ENCODE data around the gene SLC6A17. TPM values are rescaled to one million over a fixed set of nuclear protein-coding genes. Genes with fewer than 3 reads are reported as not detected.
A peak's percentile ranks its signal among the peaks of the same experiment; 100 is the strongest.

The SLC6A17 gene
- total and polyA plus RNA-seq, 2 donors (not counting 3 experiments of a cell fraction or from before 2014, with no cell fraction given) = 0.03 TPM; not detected in 1

DNA sequence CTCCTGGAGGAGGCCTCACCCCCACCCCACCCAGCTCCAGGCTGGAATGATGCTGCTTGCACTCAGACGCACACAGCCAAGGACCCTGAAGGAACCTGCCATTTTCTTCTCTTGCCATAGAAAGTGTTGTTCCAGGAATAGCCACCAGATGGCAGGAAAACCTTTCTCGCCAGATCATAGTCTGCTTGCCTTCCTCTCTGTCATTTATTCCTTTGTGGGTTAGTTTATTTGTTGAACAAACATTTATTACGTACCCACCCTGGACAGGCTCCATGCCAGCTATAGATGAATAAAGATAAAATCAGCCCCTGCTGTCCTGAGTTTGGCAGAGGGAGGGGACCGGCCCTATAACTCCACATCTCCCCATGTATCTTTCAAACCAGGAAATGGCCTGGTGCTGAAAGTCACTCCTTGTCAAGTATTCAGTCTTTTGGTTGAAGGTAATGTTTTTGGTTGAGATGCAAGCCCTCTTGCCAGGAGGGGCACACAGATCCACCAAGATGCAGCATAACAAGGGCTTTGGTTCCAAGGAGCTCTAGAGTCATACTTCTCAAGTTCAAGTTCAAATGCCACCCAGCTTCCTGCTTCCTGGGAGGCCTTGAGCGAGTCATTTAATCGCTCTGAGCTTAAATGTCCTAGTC, 52.8 kb downstream of the SLC6A17 start:
- peak; percentile 92 for FAIRE-seq
- intact Hi-C loops (cut with micrococcal nuclease) = loop anchor here (1.0 to 2.0 kb wide), 5 partner anchors 109 to 293 kb away; partner anchors contain the start of gene LAMTOR5
- BruUV-seq (replicated peaks) = no TSS peak
- Histone ChIP-seq H2AFZ (ENCODE audit: low read depth, low read length) (peak overlapping the region; percentile 48), H3K9me1 (replicated peaks; ENCODE audit: control insufficient read depth, extremely low read depth, insufficient read depth, low read length) (no peaks in the 10 kb centered on the region), H4K20me1 (replicated peaks; ENCODE audit: control insufficient read depth, extremely low read depth, insufficient read depth, low read length) (no peaks in the 10 kb centered on the region), H3K79me2 (ENCODE audit: control insufficient read depth, insufficient read depth, low read length) (no peaks in the 10 kb centered on the region), H3K27me3 (ENCODE audit: control insufficient read depth in 2 of 2, insufficient read depth in 2 of 2, low read length in 2 of 2) (no peaks in the 10 kb centered on the region), H3K9me3 (replicated peaks; ENCODE audit: control insufficient read depth, insufficient read depth, low read length) (no peaks in the 10 kb centered on the region), H3K27ac (ENCODE audit: insufficient read depth, low read depth, low read length) (no peak overlapping the region), H3K4me2 (ENCODE audit: insufficient read depth, low read length) (no peak overlapping the region), H3K9ac (replicated peaks; ENCODE audit: extremely low read depth, insufficient read depth, low read length) (no peak overlapping the region), H3K4me3 (replicated peaks in 1 of 3; ENCODE audit: insufficient read depth in 1 of 3, low read depth in 1 of 3, low read length in 3 of 3) (no peak overlapping the region), H3K36me3 (ENCODE audit: control insufficient read depth in 2 of 2, extremely low read depth in 1 of 2, insufficient read depth in 2 of 2, low read length in 2 of 2) (no peaks in the 10 kb centered on the region), H3K4me1 (ENCODE audit: control insufficient read depth, extremely low read depth, insufficient read depth, low read length) (peaks cover 4% of the 10 kb centered on the region)
- ChIA-PET CTCF (interaction anchor here (0.7 to 18.2 kb wide), 15 partner anchors 9 to 298 kb away, joined by 3 to 1577 read pairs (median 3); no protein-coding TSS in a partner anchor), POLR2A (no interaction called here)
- dilution Hi-C loops (cut with MboI; ENCODE audit: extremely low pct_ligation_motif_present, low sequenced_read_pairs) = no loop called here
- TF ChIP-seq MYC (IDR thresholded peaks at IDR 0.05; ENCODE audit: low read depth, low read length) (no peak), GATA2 (IDR thresholded peaks at IDR 0.05; ENCODE audit: insufficient read depth, insufficient read length, low read depth, low read length) (peak; percentile 20)
- TF ChIP-seq, protein P1, sequence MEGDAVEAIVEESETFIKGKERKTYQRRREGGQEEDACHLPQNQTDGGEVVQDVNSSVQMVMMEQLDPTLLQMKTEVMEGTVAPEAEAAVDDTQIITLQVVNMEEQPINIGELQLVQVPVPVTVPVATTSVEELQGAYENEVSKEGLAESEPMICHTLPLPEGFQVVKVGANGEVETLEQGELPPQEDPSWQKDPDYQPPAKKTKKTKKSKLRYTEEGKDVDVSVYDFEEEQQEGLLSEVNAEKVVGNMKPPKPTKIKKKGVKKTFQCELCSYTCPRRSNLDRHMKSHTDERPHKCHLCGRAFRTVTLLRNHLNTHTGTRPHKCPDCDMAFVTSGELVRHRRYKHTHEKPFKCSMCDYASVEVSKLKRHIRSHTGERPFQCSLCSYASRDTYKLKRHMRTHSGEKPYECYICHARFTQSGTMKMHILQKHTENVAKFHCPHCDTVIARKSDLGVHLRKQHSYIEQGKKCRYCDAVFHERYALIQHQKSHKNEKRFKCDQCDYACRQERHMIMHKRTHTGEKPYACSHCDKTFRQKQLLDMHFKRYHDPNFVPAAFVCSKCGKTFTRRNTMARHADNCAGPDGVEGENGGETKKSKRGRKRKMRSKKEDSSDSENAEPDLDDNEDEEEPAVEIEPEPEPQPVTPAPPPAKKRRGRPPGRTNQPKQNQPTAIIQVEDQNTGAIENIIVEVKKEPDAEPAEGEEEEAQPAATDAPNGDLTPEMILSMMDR (IDR thresholded peaks at IDR 0.05; ENCODE audit: extremely low read depth in 1 of 2, insufficient read depth in 1 of 2, low read depth in 1 of 2, low read length in 2 of 2) = peak; percentile 67 to 76
- peak; percentile 72 for DNase-seq (ENCODE audit: low read depth, low spot score)

DNA sequence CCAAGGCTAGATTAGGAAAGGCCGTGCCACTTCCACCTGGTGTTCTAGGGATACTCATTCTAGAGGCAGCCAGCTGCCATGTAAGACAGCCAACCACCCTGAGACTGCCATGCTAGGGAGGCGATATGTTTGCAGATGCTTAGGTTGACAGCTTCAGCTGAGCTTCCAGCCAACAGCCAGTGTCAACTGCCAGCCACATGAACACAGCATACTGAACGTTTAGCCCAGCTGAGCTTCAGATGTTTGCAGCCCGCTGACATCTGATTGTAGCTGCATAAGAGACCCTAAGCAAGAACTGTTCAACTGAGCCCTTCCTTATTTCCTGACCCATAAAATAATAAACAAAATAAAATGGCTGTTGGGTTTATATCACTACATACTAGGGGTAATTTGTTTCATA, 54.9 kb downstream of the SLC6A17 start:
- Histone ChIP-seq H3K4me3 (replicated peaks in 1 of 3; ENCODE audit: insufficient read depth in 1 of 3, low read depth in 1 of 3, low read length in 3 of 3) (no peak overlapping the region), H3K9ac (replicated peaks; ENCODE audit: extremely low read depth, insufficient read depth, low read length) (no peak overlapping the region), H3K4me2 (ENCODE audit: insufficient read depth, low read length) (no peak overlapping the region), H3K9me1 (replicated peaks; ENCODE audit: control insufficient read depth, extremely low read depth, insufficient read depth, low read length) (no peaks in the 10 kb centered on the region), H3K4me1 (ENCODE audit: control insufficient read depth, extremely low read depth, insufficient read depth, low read length) (peaks cover 4% of the 10 kb centered on the region), H4K20me1 (replicated peaks; ENCODE audit: control insufficient read depth, extremely low read depth, insufficient read depth, low read length) (no peaks in the 10 kb centered on the region), H2AFZ (ENCODE audit: low read depth, low read length) (no peak overlapping the region), H3K27me3 (ENCODE audit: control insufficient read depth in 2 of 2, insufficient read depth in 2 of 2, low read length in 2 of 2) (no peaks in the 10 kb centered on the region), H3K79me2 (ENCODE audit: control insufficient read depth, insufficient read depth, low read length) (no peaks in the 10 kb centered on the region), H3K27ac (ENCODE audit: insufficient read depth, low read depth, low read length) (no peak overlapping the region), H3K36me3 (ENCODE audit: control insufficient read depth in 2 of 2, extremely low read depth in 1 of 2, insufficient read depth in 2 of 2, low read length in 2 of 2) (no peaks in the 10 kb centered on the region), H3K9me3 (replicated peaks; ENCODE audit: control insufficient read depth, insufficient read depth, low read length) (no peaks in the 10 kb centered on the region)
- no TSS peak for BruUV-seq (replicated peaks)
- TF ChIP-seq MYC (IDR thresholded peaks at IDR 0.05; ENCODE audit: low read depth, low read length) = no peak
- TF ChIP-seq FOS (IDR thresholded peaks at IDR 0.05; ENCODE audit: borderline replicate concordance, insufficient read depth, low read length) = no peak
- TF ChIP-seq POLR2AphosphoS5 (IDR thresholded peaks at IDR 0.05; ENCODE audit: insufficient read depth, low read depth, low read length) = no peak
- no peak for TF ChIP-seq EZH2 (IDR thresholded peaks at IDR 0.05; ENCODE audit: borderline replicate concordance, low read depth, low read length, severe bottlenecking)
- TF ChIP-seq JUN (IDR thresholded peaks at IDR 0.05; ENCODE audit: borderline replicate concordance, insufficient read depth, insufficient read length, low read depth) = no peak
- no peak for TF ChIP-seq POLR2A (IDR thresholded peaks at IDR 0.05; ENCODE audit: low read depth, low read length)
- TF ChIP-seq, protein P1 (IDR thresholded peaks at IDR 0.05; ENCODE audit: extremely low read depth in 1 of 2, insufficient read depth in 1 of 2, low read depth in 1 of 2, low read length in 2 of 2) = no peak
- no peak for TF ChIP-seq GATA2 (IDR thresholded peaks at IDR 0.05; ENCODE audit: insufficient read depth, insufficient read length, low read depth, low read length)
- TF ChIP-seq MAX (IDR thresholded peaks at IDR 0.05; ENCODE audit: insufficient read depth, insufficient read length) = no peak
- FAIRE-seq (no peak), DNase-seq (ENCODE audit: low read depth, low spot score) (no peak)
- CTCF ChIA-PET = interaction anchor here (5.3 to 18.2 kb wide), 3 partner anchors 103 to 291 kb away, joined by 106 to 1577 read pairs (median 211); no protein-coding TSS in a partner anchor
- POLR2A ChIA-PET = no interaction called here
- intact Hi-C loops (cut with micrococcal nuclease) (no loop called here), dilution Hi-C loops (cut with MboI; ENCODE audit: extremely low pct_ligation_motif_present, low sequenced_read_pairs) (no loop called here)
